Measurements from ENCODE around the gene FCER1A.

The FCER1A gene

GRCh38 chr1:159352436-159352835 lies 50.3 kb downstream of the FCER1A start:
- no peak for DNase-seq
